Measurements from ENCODE around the gene B3GNT3.

- TF ChIP-seq CTCF (conservative IDR thresholded peaks at IDR 0.05 in 1 of 2, IDR thresholded peaks at IDR 0.05 in 1 of 2; ENCODE audit: low read depth in 1 of 2, low read length in 2 of 2) (no peak), EZH2 (IDR thresholded peaks at IDR 0.05; ENCODE audit: low read length, missing control alignments) (no peak)
Observed at GRCh38 chr19:17780781-17781180, 14.2 kb upstream of the B3GNT3 start.

Measured in fibroblast of lung (primary cell).